OCI-LY7 (cell line): ENCODE results near the gene ZNF213. TPM values are rescaled to one million over a fixed set of nuclear protein-coding genes. Genes with fewer than 3 reads are reported as not detected.

Experiments
- BruUV-seq: library from RNA; stranded (reverse); fragments of 400-500 nt; replicated peaks from 2 replicates; lab custom pipeline; 2021; lab: Mats Ljungman, UMichigan
- CTCF ChIA-PET: fragments of 300-600 bp; sonication (Branson Sonifier 250); formaldehyde crosslinking; loops from one replicate; lab custom pipeline; 2022; ENCODE audit warnings: antibody characterized with exemption; ENCODE audit not compliant: unreplicated experiment; lab: Charles Lee
- POLR2A ChIA-PET: fragments of 300-600 bp; sonication (Branson Sonifier 250); formaldehyde crosslinking; loops from one replicate; lab custom pipeline; 2022; ENCODE audit warnings: antibody characterized with exemption; lab: Charles Lee
- DNase-seq: peaks from one replicate; pipeline ENCODE4 v3.0.0-alpha.2; 2015; ENCODE audit warnings: low spot score
- H2AFZ ChIP-seq: fragments of 200-600 bp; sonication (generic), shearing (Covaris generic); 2 replicates; pipeline ENCODE4 v1.6.1; 2014; ENCODE audit warnings: mild to moderate bottlenecking, antibody characterized with exemption, low read length, moderate library complexity
- H3K27ac ChIP-seq: fragments of 200-600 bp; sonication (generic); 2 replicates; pipeline ENCODE4 v1.5.1; 2014; ENCODE audit warnings: mixed run types, low read depth, mild to moderate bottlenecking, moderate library complexity, low read length, inconsistent platforms; ENCODE audit not compliant: poor library complexity, severe bottlenecking
- H3K36me3 ChIP-seq: fragments of 200-600 bp; sonication (generic); 2 replicates; pipeline ENCODE4 v1.6.1; 2014; ENCODE audit warnings: mild to moderate bottlenecking, antibody characterized with exemption, low read length, moderate library complexity, mixed read lengths; ENCODE audit not compliant: insufficient read depth
- H3K4me1 ChIP-seq: fragments of 200-600 bp; sonication (generic); 2 replicates; pipeline ENCODE4 v1.5.1; 2014; ENCODE audit warnings: mild to moderate bottlenecking, low read length; ENCODE audit not compliant: insufficient read depth, poor library complexity, severe bottlenecking
- H3K4me2 ChIP-seq: fragments of 200-600 bp; sonication (generic); 2 replicates; pipeline ENCODE4 v1.6.1; 2014; ENCODE audit warnings: mild to moderate bottlenecking, low read length
- H3K4me3 ChIP-seq: fragments of 200-600 bp; sonication (generic); 2 replicates; pipeline ENCODE4 v1.5.1; 2014; ENCODE audit warnings: mild to moderate bottlenecking, low read depth, low read length; ENCODE audit not compliant: poor library complexity, severe bottlenecking
- H3K79me2 ChIP-seq: fragments of 200-600 bp; sonication (generic); 2 replicates; pipeline ENCODE4 v1.6.1; 2016; ENCODE audit warnings: low read depth, mild to moderate bottlenecking, low read length, moderate library complexity, mixed read lengths; ENCODE audit not compliant: insufficient read depth
- H3K9me2 ChIP-seq: fragments of 200-600 bp; sonication (generic); 2 replicates; pipeline ENCODE4 v1.6.1; 2016; ENCODE audit warnings: mild to moderate bottlenecking, low read length, mixed read lengths; ENCODE audit not compliant: insufficient read depth
- H3K9me3 ChIP-seq: fragments of 200-600 bp; sonication (generic); 2 replicates; pipeline ENCODE4 v1.6.1; 2014; ENCODE audit warnings: mild to moderate bottlenecking, mixed run types, low read length, mixed read lengths
- H4K20me1 ChIP-seq: fragments of 200-600 bp; sonication (generic); 2 replicates; pipeline ENCODE4 v1.6.1; 2014; ENCODE audit warnings: mild to moderate bottlenecking, antibody characterized with exemption, low read length, moderate library complexity, mixed read lengths; ENCODE audit not compliant: insufficient read depth
- CTCF ChIP-seq: fragments of 200-600 bp; sonication (generic); conservative IDR thresholded peaks from 2 replicates; pipeline ENCODE4 v1.5.1; 2014; ENCODE audit warnings: mild to moderate bottlenecking, antibody characterized with exemption, low read length, moderate library complexity, mixed read lengths
- EZH2phosphoT487 ChIP-seq: fragments of 200-600 bp; sonication (generic); IDR thresholded peaks from 2 replicates; pipeline ENCODE4 v1.6.1; 2018; ENCODE audit warnings: low read depth, borderline replicate concordance, mild to moderate bottlenecking, mixed run types, antibody characterized with exemption, low read length, moderate library complexity, mixed read lengths
- intact Hi-C: fragments of 100-400 bp; cut with micrococcal nuclease; formaldehyde crosslinking; loops from one replicate; pipeline ENCODE4 v1.10.0; 2022; ENCODE audit not compliant: unreplicated experiment
- total RNA-seq, 2 experiments: library from RNA; depleted of rRNA in 1 of 2; stranded (reverse); fragments of >200 nt in 1 of 2; shearing (Covaris generic) in 1 of 2; gene quantifications; 2 replicates each; pipeline ENCODE4 v1.2.3, GENCODE V29; 2014 to 2022

ZNF213 gene
- total RNA-seq, 2 experiments from 2014 or later, result 3.4 to 9.1 TPM

GRCh38 chr16:3186946-3187690 lies 52.3 kb downstream of the ZNF213 start:
- ChIA-PET POLR2A (no interaction called here), CTCF (no interaction called here)
- Histone ChIP-seq H3K4me1 (no peaks in the 10 kb centered on the region), H2AFZ (no peak overlapping the region), H3K27ac (no peak overlapping the region), H3K4me3 (no peak overlapping the region), H3K36me3 (no peaks in the 10 kb centered on the region), H4K20me1 (no peaks in the 10 kb centered on the region), H3K9me2 (no peaks in the 10 kb centered on the region), H3K4me2 (no peak overlapping the region), H3K9me3 (no peaks in the 10 kb centered on the region), H3K79me2 (no peaks in the 10 kb centered on the region)
- no TSS peak for BruUV-seq
- no peak for DNase-seq
- TF ChIP-seq EZH2phosphoT487 (no peak), CTCF (no peak)
- intact Hi-C loops, result no loop called here

- DNase-seq, result no peak
- BruUV-seq, result no TSS peak
These were observed 53.2 kb downstream of the ZNF213 start, which contains the start of gene OR1F1 for GRCh38 chr16:3187798-3188674. Gene OR1F1, plus strand, starts transcription at chr16:3188204.

More at GRCh38 chr16:3187798-3188674, 53.2 kb downstream of the ZNF213 start, which contains the start of gene OR1F1:
- CTCF ChIA-PET, result no interaction called here
- Histone ChIP-seq H3K4me1 (no peaks in the 10 kb centered on the region), H3K9me2 (no peaks in the 10 kb centered on the region), H4K20me1 (no peaks in the 10 kb centered on the region), H3K27ac (no peak within 1 kb of the TSS), H3K79me2 (no peaks in the 10 kb centered on the region), H3K4me2 (peak within 1 kb of the TSS; percentile 26; the same call in 1 of the 2 replicates), H3K9me3 (no peaks in the 10 kb centered on the region), H3K4me3 (no peak within 1 kb of the TSS), H3K36me3 (no peaks in the 10 kb centered on the region), H2AFZ (no peak within 1 kb of the TSS)
- TF ChIP-seq EZH2phosphoT487, result no peak
- TF ChIP-seq CTCF, result no peak
- POLR2A ChIA-PET, result no interaction called here
- intact Hi-C loops, result no loop called here
